GM15510 (cell line): ENCODE measurements around the gene GRIK2.

Experiments used
- POLR2A ChIP-seq: IDR thresholded peaks from 3 replicates; pipeline ENCODE4 v1.6.1; 2011; ENCODE audit warnings: borderline replicate concordance; ENCODE audit not compliant: insufficient read length; ENCODE audit errors: extremely low read depth

Gene GRIK2

GRCh38 chr6:101397199-101397598 is 3.7 kb downstream of the GRIK2 start:
- TF ChIP-seq POLR2A, result no peak

DNA sequence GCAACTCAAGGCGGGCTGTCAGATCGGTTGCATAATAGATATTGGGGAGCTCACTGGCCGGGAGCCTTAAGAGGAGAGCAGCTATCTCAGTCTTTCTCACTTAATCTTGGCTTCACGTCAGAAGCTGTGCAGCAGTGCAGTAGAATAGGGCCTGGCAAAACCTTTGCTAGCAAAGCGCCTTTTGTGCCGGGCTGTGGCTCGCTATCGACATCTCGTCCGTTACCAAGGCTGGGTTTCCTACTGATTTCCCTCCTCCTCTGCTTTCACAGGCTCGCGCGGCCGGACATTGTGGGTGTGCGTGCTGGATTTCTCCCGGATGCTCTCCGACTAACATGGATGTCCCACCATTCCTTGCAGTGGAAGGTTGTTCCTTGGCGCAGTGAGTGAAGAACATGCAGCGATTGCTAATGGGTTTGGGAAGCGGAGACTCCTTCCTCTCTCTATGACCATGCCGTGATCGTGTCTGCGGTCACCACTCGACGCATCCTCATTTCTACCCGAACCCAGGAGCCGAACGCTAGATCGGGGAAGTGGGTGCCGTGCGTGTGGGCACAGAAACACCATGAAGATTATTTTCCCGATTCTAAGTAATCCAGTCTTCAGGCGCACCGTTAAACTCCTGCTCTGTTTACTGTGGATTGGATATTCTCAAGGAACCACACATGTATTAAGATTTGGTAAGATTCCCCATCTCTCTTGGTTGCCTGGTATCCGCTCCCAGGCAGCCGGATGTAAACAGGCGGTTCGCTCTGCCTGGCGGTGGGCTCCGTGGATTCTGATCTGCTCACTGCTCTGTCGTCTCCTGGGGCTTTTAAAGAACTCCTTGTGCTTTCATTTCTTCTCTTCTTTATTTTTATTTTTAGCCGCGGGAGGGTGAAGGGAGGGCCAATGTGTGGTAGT is 5.5 kb downstream of the GRIK2 start:
- TF ChIP-seq POLR2A, result no peak

GRCh38 chr6:101399616-101400162 is 6.2 kb downstream of the GRIK2 start:
- no peak for TF ChIP-seq POLR2A

DNA sequence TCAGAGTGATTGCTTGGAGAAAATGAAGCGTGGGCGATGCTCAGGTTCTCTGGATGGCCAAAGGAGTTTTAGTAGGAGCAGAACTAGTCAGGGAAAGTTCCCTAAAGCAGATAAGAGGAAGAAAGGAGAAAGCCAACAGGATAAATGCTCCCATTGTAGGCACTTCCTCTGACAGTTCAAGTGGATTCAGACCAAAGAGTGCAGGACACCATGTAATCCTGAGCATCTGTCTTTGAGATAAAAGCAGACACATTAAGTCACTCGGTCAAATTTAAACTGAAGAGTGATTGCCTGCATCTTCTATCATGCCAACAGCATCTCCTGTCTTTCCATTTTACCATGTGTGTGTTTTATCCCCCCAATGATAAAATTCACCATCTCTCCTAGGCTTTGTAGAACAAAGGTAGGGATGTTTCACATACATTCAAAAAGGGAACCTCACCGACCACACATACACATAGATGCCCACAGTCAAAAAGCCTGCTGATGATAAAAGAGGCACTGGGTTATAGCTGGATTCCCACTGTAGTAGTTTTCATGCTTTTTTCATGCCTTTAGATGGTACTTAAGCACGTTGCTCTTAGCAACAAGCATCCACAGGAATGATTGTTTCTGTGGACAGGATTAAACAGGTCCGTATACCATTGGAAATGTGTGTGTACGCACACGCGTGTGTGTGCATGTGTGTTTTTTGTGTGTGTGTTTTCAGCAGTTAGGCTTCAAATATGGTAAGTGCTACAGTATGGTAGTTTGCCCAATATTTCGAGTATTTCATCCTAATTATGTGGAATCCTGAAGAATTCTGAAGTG is 7.0 kb downstream of the GRIK2 start:
- no peak for TF ChIP-seq POLR2A

GRCh38 chr6:101401171-101401570 is 7.7 kb downstream of the GRIK2 start:
- no peak for TF ChIP-seq POLR2A

- TF ChIP-seq POLR2A, result no peak
These were observed 8.5 kb downstream of the GRIK2 start for GRCh38 chr6:101401792-101402621.

DNA sequence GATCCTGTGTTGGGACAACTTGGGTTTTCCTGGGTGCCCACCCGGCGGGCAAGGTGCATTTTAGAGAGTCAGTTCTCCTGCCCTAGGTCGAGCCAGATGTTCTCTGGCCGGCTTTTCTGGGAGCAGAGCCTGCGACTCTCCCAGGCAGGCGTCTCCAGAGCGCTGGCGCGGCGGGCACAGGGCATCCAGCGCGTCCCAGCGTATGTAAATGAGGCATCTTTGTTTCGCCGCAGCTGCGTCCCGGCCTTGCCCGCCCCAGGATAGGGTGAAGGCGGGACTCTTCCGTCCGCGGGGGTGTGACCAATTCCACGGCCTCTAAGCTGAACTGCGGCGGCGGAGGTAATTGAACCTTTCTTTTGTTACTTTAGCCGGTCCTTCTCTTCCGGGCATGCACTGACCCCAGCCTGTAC is 9.1 kb downstream of the GRIK2 start:
- TF ChIP-seq POLR2A, result no peak

- no peak for TF ChIP-seq POLR2A
These were observed 9.9 kb downstream of the GRIK2 start for GRCh38 chr6:101403216-101403945.

DNA sequence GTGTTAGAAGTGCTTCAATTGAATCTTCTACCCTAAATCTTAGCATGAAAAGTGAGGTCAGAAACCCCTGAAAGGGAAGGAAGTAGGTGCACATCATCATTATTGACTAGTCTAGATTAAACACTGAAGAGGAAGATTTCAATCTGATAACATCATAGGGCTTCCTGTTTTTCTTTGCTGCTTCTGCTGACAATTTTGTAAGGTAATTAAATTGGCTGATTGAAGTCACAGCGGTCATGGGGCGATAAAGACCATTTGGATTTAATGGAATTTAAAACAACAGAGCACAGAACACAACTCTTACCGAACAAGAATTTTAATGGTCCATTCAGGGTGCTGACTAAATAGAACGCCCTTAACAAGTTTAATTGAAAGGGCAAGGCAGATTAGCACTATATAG is 11.3 kb downstream of the GRIK2 start:
- no peak for TF ChIP-seq POLR2A

GRCh38 chr6:101413773-101414172 is 20.3 kb downstream of the GRIK2 start:
- TF ChIP-seq POLR2A, result no peak

DNA sequence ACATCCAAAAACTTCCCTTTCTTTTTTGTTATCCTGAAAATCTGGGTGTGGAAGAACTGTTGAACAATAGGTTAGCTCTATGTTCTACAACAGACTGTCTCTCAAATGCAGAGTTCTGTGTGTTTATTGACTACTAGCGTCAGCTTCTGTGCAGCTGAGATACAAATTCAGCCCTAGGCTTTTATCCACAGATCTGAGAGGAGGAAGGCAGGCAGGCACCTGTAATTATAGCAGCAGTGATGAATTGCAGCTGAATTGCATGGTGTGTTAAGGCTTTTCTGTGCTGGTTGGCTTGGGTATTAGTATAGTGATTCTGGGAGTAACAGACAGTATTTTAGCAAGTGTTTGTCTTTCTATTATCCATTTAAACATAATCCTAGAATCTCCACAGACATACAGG is 24.4 kb downstream of the GRIK2 start:
- no peak for TF ChIP-seq POLR2A

GRCh38 chr6:101422251-101422650 is 28.7 kb downstream of the GRIK2 start:
- no peak for TF ChIP-seq POLR2A

DNA sequence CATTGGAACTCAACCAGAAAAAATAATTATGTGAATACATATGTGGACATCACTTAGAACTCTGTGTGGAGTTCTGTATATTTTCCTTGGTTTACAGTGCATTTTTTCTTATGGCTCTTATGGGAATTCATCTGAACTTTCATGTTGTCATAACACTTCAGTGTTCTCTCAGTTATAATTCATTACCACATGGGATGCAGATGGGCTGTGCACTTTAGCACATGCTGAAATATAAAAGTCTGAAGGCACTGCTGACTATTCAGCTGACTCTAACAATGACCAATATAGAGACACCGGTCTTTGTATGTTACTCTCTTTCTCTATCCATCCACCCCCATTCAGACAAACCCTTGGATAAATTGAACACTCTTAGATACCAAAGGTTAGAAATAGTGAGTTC is 29.3 kb downstream of the GRIK2 start:
- TF ChIP-seq POLR2A, result no peak

DNA sequence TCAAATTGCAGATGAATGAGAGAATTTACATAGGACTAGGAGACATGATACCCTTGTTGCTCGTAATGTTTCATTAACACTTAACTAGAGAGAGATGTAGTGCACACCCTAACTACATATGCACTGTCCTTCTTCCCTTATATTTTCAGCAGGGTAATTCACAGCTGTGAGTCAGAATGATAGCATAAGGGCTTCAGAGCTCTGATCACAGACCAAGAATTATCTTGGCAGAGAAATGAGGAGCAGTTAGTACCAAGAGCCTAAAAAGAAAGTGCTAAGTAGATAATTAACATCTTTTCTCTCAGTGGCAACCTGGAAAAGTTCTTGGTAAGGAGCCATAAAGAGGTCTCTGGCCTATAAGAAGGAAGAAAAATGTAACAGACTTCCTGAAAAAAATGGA is 35.8 kb downstream of the GRIK2 start:
- TF ChIP-seq POLR2A, result no peak
